ENCODE data around the gene VSTM2L. TPM values are rescaled to one million over a fixed set of nuclear protein-coding genes. Genes with fewer than 3 reads are reported as not detected.

VSTM2L gene
- total RNA-seq, 2 donors from 2014 or later: 31.3 to 69.5 TPM

- Histone ChIP-seq H3K9me3 (no peaks in the 10 kb centered on the region), H3K27me3 (replicated peaks; ENCODE audit: insufficient read depth) (no peaks in the 10 kb centered on the region), H3K4me1 (replicated peaks) (no peaks in the 10 kb centered on the region), H3K4me3 (no peak overlapping the region), H3K27ac (no peak overlapping the region), H3K36me3 (no peaks in the 10 kb centered on the region)
- intact Hi-C loops (cut with DNase I): no loop called here
- no peak for DNase-seq (ENCODE audit: low spot score)
- 93% methylated on average over 15 of the region's 15 CpGs for WGBS
- no peak for TF ChIP-seq CTCF (IDR thresholded peaks at IDR 0.05)
- TF ChIP-seq POLR2AphosphoS5 (IDR thresholded peaks at IDR 0.05): no peak
- no peak for TF ChIP-seq POLR2A (IDR thresholded peaks at IDR 0.05)
Observed at GRCh38 chr20:37933786-37934633, 31.1 kb downstream of the VSTM2L start.

- intact Hi-C loops (cut with DNase I): no loop called here
- Histone ChIP-seq H3K27ac (no peak overlapping the region), H3K4me3 (no peak overlapping the region), H3K4me1 (replicated peaks) (no peaks in the 10 kb centered on the region), H3K36me3 (no peaks in the 10 kb centered on the region), H3K9me3 (no peaks in the 10 kb centered on the region), H3K27me3 (replicated peaks; ENCODE audit: insufficient read depth) (no peaks in the 10 kb centered on the region)
- DNase-seq (ENCODE audit: low spot score): no peak
- no peak for TF ChIP-seq POLR2AphosphoS5 (IDR thresholded peaks at IDR 0.05)
- no peak for TF ChIP-seq CTCF (IDR thresholded peaks at IDR 0.05)
- no peak for TF ChIP-seq POLR2A (IDR thresholded peaks at IDR 0.05)
- WGBS: 86% methylated on average over 14 of the region's 14 CpGs
Observed at GRCh38 chr20:37934634-37935375, 31.9 kb downstream of the VSTM2L start.

GRCh38 chr20:37935435-37935834, 32.5 kb downstream of the VSTM2L start:
- Histone ChIP-seq H3K4me3 (no peak overlapping the region), H3K9me3 (no peaks in the 10 kb centered on the region), H3K36me3 (no peaks in the 10 kb centered on the region), H3K4me1 (replicated peaks) (no peaks in the 10 kb centered on the region), H3K27me3 (replicated peaks; ENCODE audit: insufficient read depth) (no peaks in the 10 kb centered on the region), H3K27ac (no peak overlapping the region)
- DNase-seq (ENCODE audit: low spot score): no peak
- TF ChIP-seq POLR2A (IDR thresholded peaks at IDR 0.05) (no peak), CTCF (IDR thresholded peaks at IDR 0.05) (no peak), POLR2AphosphoS5 (IDR thresholded peaks at IDR 0.05) (no peak)
- 55% methylated on average over 7 of the region's 7 CpGs for WGBS
- intact Hi-C loops (cut with DNase I): no loop called here

GRCh38 chr20:37936041-37936440, 33.1 kb downstream of the VSTM2L start:
- Histone ChIP-seq H3K9me3 (no peaks in the 10 kb centered on the region), H3K27me3 (replicated peaks; ENCODE audit: insufficient read depth) (no peaks in the 10 kb centered on the region), H3K27ac (no peak overlapping the region), H3K4me3 (no peak overlapping the region), H3K36me3 (no peaks in the 10 kb centered on the region), H3K4me1 (replicated peaks) (no peaks in the 10 kb centered on the region)
- DNase-seq (ENCODE audit: low spot score): no peak
- TF ChIP-seq CTCF (IDR thresholded peaks at IDR 0.05) (no peak), POLR2A (IDR thresholded peaks at IDR 0.05) (no peak), POLR2AphosphoS5 (IDR thresholded peaks at IDR 0.05) (no peak)
- 95% methylated on average over 10 of the region's 10 CpGs for WGBS
- intact Hi-C loops (cut with DNase I): no loop called here
